A549 treated with AZD9567 at 1 μM for 4 hours (cell line): ENCODE results near the gene TTC9C. TPM values are rescaled to one million over a fixed set of nuclear protein-coding genes. Genes with fewer than 3 reads are reported as not detected.

Experiments used
- total RNA-seq: library from RNA; stranded (reverse); fragments of 200-300 nt; extraction: Qiagen RNA extraction; gene quantifications from 5 replicates; pipeline ENCODE4 v1.2.3, GENCODE V29; 2022; ENCODE audit not compliant: insufficient read depth

The TTC9C gene
- 30.4 to 50.8 TPM (median 32.7 TPM) in 5 replicates for total RNA-seq

GRCh38 chr11:62728171-62728988 lies at the start of gene TTC9C:
Gene TTC9C, plus strand, starts transcription at chr11:62728486. Its CDS starts 363 bp downstream, at chr11:62728849.

DNA sequence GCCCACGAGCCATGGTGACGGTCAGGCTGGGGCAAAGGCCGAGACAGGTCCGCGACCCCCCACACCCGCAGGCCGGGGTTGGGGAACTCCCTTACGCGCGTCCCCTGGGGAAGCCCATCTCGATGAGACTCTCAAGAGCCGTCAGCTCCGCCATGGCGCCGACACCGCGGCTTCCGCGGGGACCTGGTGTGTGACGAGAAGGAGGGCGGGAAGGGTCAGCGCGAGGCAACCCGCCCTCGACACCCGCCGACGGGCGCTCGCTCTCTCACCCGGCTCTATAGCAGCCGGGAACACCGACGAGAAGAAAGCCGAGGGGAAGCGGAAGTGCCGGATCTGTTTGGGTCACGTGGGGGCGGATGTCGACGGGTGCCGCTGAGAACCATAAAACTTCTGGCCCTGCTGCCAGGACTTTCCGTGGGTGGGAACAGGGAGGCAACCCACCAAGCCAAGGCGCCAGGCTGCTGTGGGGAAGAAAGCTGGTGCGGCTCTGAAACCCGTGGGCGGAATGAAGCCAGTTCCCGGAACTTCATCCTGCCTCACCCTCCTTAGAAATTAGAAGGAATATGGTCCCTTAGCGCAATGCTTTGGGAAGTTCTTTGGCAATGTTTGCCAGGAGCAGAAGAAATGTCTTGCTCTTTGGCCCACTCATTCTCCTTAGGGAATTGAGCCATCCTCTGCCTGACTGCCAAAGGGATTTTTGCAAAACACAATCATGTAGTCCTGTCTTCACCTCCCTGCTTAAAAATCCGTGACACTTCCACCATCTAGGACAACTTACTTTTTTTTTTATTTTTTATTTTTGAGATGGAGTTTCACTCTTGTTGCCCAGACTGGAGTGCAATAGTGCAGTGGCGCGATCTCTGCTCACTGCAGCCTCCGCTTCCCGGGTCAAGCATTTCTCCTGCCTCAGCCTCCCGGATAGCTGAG lies 49.3 kb upstream of the TTC9C start, which contains the start of gene UBXN1:
Gene UBXN1, minus strand, starts transcription at position 304 of the 927 bp plus-strand sequence. Its CDS starts 150 bp downstream, at position 154.

GRCh38 chr11:62689421-62690183 lies 38.7 kb upstream of the TTC9C start, which contains the start of gene LRRN4CL:
Gene LRRN4CL, minus strand, starts transcription at chr11:62689530. Its CDS starts 1,022 bp downstream, at chr11:62688508.

GRCh38 chr11:62707277-62707861 lies 20.9 kb upstream of the TTC9C start, which contains the start of the genes BSCL2 and GNG3:
Gene BSCL2, minus strand, starts transcription at chr11:62707424. Its CDS starts 229 bp downstream, at chr11:62707195.
Gene GNG3, plus strand, starts transcription at chr11:62707676. Its CDS starts 620 bp downstream, at chr11:62708296.

DNA sequence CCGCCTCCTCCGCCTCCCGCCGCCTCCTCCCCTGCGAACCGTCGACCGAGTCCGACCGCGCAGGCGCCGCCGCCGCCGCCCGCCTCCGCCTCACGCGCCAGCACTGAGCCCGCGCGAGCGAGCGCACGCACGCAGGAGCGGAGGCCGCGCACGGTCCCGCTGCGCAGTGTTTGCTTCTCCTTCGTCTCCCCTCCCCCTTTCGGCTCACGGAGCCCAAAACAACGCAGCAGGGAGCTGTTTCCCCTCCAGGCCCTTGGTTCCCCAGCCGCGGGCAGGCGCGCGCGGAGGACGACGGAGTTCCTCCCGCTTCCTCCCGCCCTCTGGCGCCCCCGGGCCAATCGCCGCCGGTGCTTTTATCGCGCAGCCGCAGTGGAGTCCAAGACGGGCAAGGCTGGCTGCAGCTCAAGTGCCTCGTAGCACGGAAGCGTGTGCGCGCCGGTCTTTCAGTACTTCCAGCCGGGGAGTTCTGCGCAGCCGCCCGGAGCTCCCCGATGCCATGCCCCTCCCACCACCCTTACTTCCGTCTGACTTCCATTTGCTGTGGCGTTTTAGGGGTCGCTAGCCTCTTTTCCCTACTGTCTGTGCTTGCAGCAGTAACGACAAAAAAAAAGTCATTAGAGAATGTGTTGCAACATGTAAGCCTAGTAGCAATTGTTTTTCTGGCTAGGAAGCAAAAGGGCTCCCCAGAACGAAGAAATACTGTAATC lies 968 bp upstream of the TTC9C start, which contains the start of gene HNRNPUL2:
Gene HNRNPUL2, minus strand, starts transcription at position 293 of the 707 bp plus-strand sequence. CDS start 301 bp downstream, outside the sequence.

GRCh38 chr11:62753736-62754603 lies 25.7 kb downstream of the TTC9C start, which contains the start of gene ZBTB3:
Gene ZBTB3, minus strand, starts transcription at chr11:62754160. Its CDS starts 496 bp downstream, at chr11:62753664.

GRCh38 chr11:62771144-62772021 lies 43.1 kb downstream of the TTC9C start, which contains the start of gene TAF6L:
Gene TAF6L, plus strand, starts transcription at chr11:62771396. Its CDS starts 4,388 bp downstream, at chr11:62775784.

GRCh38 chr11:62787005-62787759 lies 58.9 kb downstream of the TTC9C start, which contains the start of gene TMEM179B:
Gene TMEM179B, plus strand, starts transcription at chr11:62787402. Its CDS starts 30 bp downstream, at chr11:62787432.

Other genes starting within 250 kb of the TTC9C start
- gene AHNAK, start 181.7 kb upstream of the TTC9C start, total RNA-seq, result 302 to 368 TPM (median 355 TPM) in 5 replicates
- gene EEF1G, start 154.6 kb upstream of the TTC9C start, total RNA-seq, result 1,906 to 2,030 TPM (median 1,958 TPM) in 5 replicates
- gene TUT1, start 137.0 kb upstream of the TTC9C start, total RNA-seq, result 11.0 to 17.1 TPM (median 16.1 TPM) in 5 replicates
- gene MTA2, start 126.6 kb upstream of the TTC9C start, total RNA-seq, result 78.1 to 84.0 TPM (median 82.0 TPM) in 5 replicates
- 19.0 to 24.5 TPM (median 22.2 TPM) in 5 replicates for gene EML3, start 115.7 kb upstream of the TTC9C start, total RNA-seq
- 1.6 to 4.0 TPM (median 3.3 TPM) in 5 replicates for gene ROM1, start 115.2 kb upstream of the TTC9C start, total RNA-seq
- gene B3GAT3, start 106.5 kb upstream of the TTC9C start, total RNA-seq, result 31.5 to 62.5 TPM (median 57.4 TPM) in 5 replicates
- gene GANAB, start 81.9 kb upstream of the TTC9C start, total RNA-seq, result 235 to 274 TPM (median 257 TPM) in 5 replicates
- gene INTS5, start 75.2 kb upstream of the TTC9C start, total RNA-seq, result 23.9 to 26.5 TPM (median 25.3 TPM) in 5 replicates
- gene C11orf98, start 63.3 kb upstream of the TTC9C start, total RNA-seq, result 105 to 143 TPM (median 136 TPM) in 5 replicates
- gene CSKMT, start 63.2 kb upstream of the TTC9C start, total RNA-seq, result 13.6 to 21.8 TPM (median 18.4 TPM) in 5 replicates
- gene UQCC3, start 56.8 kb upstream of the TTC9C start, total RNA-seq, result 19.0 to 37.4 TPM (median 35.6 TPM) in 5 replicates
- gene LBHD1, start 56.2 kb upstream of the TTC9C start, total RNA-seq, result 2.6 to 5.1 TPM (median 4.1 TPM) in 5 replicates
- 86.8 to 127 TPM (median 119 TPM) in 5 replicates for gene UBXN1, start 49.4 kb upstream of the TTC9C start, total RNA-seq
- gene LRRN4CL, start 39.0 kb upstream of the TTC9C start, total RNA-seq, result 0.06 to 0.13 TPM (median 0.10 TPM) in 4 of 5 replicates, not detected in the other
- gene BSCL2, start 21.1 kb upstream of the TTC9C start, total RNA-seq, result 42.8 to 90.9 TPM (median 77.6 TPM) in 5 replicates
- 0.09 TPM in 1 of 5 replicates, not detected in the others for gene GNG3, start 20.8 kb upstream of the TTC9C start, total RNA-seq
- 37.9 to 42.5 TPM (median 40.9 TPM) in 5 replicates for gene HNRNPUL2, start 1.0 kb upstream of the TTC9C start, total RNA-seq
- gene ZBTB3, start 25.7 kb downstream of the TTC9C start, total RNA-seq, result 1.0 to 2.9 TPM (median 1.3 TPM) in 5 replicates
- 165 to 192 TPM (median 183 TPM) in 5 replicates for gene POLR2G, start 33.1 kb downstream of the TTC9C start, total RNA-seq
- 14.2 to 15.2 TPM (median 14.7 TPM) in 5 replicates for gene TAF6L, start 42.9 kb downstream of the TTC9C start, total RNA-seq
- 66.2 to 95.9 TPM (median 86.1 TPM) in 5 replicates for gene TMEM179B, start 58.9 kb downstream of the TTC9C start, total RNA-seq
- gene TMEM223, start 63.5 kb downstream of the TTC9C start, total RNA-seq, result 20.3 to 33.0 TPM (median 29.3 TPM) in 5 replicates
- gene NXF1, start 77.0 kb downstream of the TTC9C start, total RNA-seq, result 59.2 to 67.6 TPM (median 64.3 TPM) in 5 replicates
- 18.0 to 29.8 TPM (median 27.4 TPM) in 5 replicates for gene STX5, start 103.6 kb downstream of the TTC9C start, total RNA-seq
- not detected in 5 replicates for gene TEX54, start 104.4 kb downstream of the TTC9C start, total RNA-seq
- 56.0 to 86.0 TPM (median 83.4 TPM) in 5 replicates for gene WDR74, start 111.1 kb downstream of the TTC9C start, total RNA-seq
- 779 to 1,086 TPM (median 990 TPM) in 5 replicates for gene SLC3A2, start 152.4 kb downstream of the TTC9C start, total RNA-seq
- 0.03 to 0.06 TPM (median 0.03 TPM) in 3 of 5 replicates, not detected in the others for gene CHRM1, start 192.9 kb downstream of the TTC9C start, total RNA-seq